ENCODE data around the gene GOLGA7B.

The GOLGA7B gene

GRCh38 chr10:97898429-97898828 is 48.8 kb downstream of the GOLGA7B start:
- no peak for DNase-seq

GRCh38 chr10:97901381-97901780 is 51.7 kb downstream of the GOLGA7B start:
- no peak for DNase-seq

- DNase-seq = no peak
These were observed 53.7 kb downstream of the GOLGA7B start for GRCh38 chr10:97903128-97904017.

GRCh38 chr10:97904018-97904381 is 54.4 kb downstream of the GOLGA7B start:
- no peak for DNase-seq

- no peak for DNase-seq
These were observed 54.9 kb downstream of the GOLGA7B start for GRCh38 chr10:97904576-97904975.

- DNase-seq = no peak
These were observed 55.6 kb downstream of the GOLGA7B start for GRCh38 chr10:97905276-97905675.

- no peak for DNase-seq
These were observed 57.6 kb downstream of the GOLGA7B start for GRCh38 chr10:97907211-97907610.

GRCh38 chr10:97907830-97908229 is 58.2 kb downstream of the GOLGA7B start:
- no peak for DNase-seq

GRCh38 chr10:97910661-97911060 is 61.0 kb downstream of the GOLGA7B start:
- no peak for DNase-seq

GRCh38 chr10:97911217-97911616 is 61.6 kb downstream of the GOLGA7B start:
- DNase-seq = no peak

- no peak for DNase-seq
These were observed 63.5 kb downstream of the GOLGA7B start for GRCh38 chr10:97913193-97913592.

GRCh38 chr10:97913614-97914013 is 64.0 kb downstream of the GOLGA7B start:
- no peak for DNase-seq

GRCh38 chr10:97914171-97914836 is 64.7 kb downstream of the GOLGA7B start:
- DNase-seq = no peak

GRCh38 chr10:97914837-97915211 is 65.2 kb downstream of the GOLGA7B start:
- DNase-seq = peak; percentile 84

GRCh38 chr10:97915346-97916131 is 65.9 kb downstream of the GOLGA7B start:
- no peak for DNase-seq

- no peak for DNase-seq
These were observed 66.9 kb downstream of the GOLGA7B start for GRCh38 chr10:97916586-97916985.

GRCh38 chr10:97919012-97919411 is 69.4 kb downstream of the GOLGA7B start:
- no peak for DNase-seq

- no peak for DNase-seq
These were observed 71.2 kb downstream of the GOLGA7B start for GRCh38 chr10:97920865-97921264.

All from activated CD4-positive, alpha-beta T cell treated with anti-CD3 and anti-CD28 coated beads, Interleukin-2, Interleukin-6, amounts not matched to agents 100 ng/mL and 50 ng/mL, durations not matched to agents 16 hours and 8 hours (primary cell).